Thymus (tissue), 11 donors: Measurements from ENCODE around the gene EXOSC1. TPM values are rescaled to one million over a fixed set of nuclear protein-coding genes. Genes with fewer than 3 reads are reported as not detected.
A peak's percentile ranks its signal among the peaks of the same experiment; 100 is the strongest.
"Not testable (repeated sequence)": the region's sequence is repeated elsewhere in the genome, so short reads cannot be mapped to it uniquely, and the experiment has no call there.

Experiments
- DNase-seq, 9 donors: peaks; one replicate each; pipeline ENCODE4 v3.0.0-alpha.2; 2013; ENCODE audit warnings: low spot score in 9 of 9, low read depth in 6 of 9, missing footprints in 1 of 9
- H3K27ac ChIP-seq, 2 donors: one replicate each; pipeline ENCODE4 v1.5.1; 2013; ENCODE audit warnings: control low read depth in 1 of 2, low read depth in 1 of 2, low read length in 1 of 2, mild to moderate bottlenecking in 1 of 2, moderate library complexity in 1 of 2
- H3K27me3 ChIP-seq, 2 donors: one replicate each; pipeline ENCODE4 v1.5.1; 2013; ENCODE audit warnings: low read length in 1 of 2; ENCODE audit not compliant: control insufficient read depth in 2 of 2, insufficient read depth in 1 of 2
- H3K36me3 ChIP-seq, 2 donors: one replicate each; pipeline ENCODE4 v1.5.1; 2013; ENCODE audit warnings: low read length in 1 of 2, mild to moderate bottlenecking in 1 of 2, moderate library complexity in 1 of 2; ENCODE audit not compliant: control insufficient read depth in 2 of 2, insufficient read depth in 2 of 2
- H3K4me1 ChIP-seq, 2 donors: one replicate each; pipeline ENCODE4 v1.5.1; 2013; ENCODE audit warnings: low read length in 2 of 2; ENCODE audit not compliant: control insufficient read depth in 2 of 2, insufficient read depth in 2 of 2
- H3K4me3 ChIP-seq, 2 donors: one replicate each; pipeline ENCODE4 v1.5.1; 2013; ENCODE audit warnings: low read length in 2 of 2, control low read depth in 1 of 2, mild to moderate bottlenecking in 1 of 2
- H3K9me3 ChIP-seq, 2 donors: one replicate each; pipeline ENCODE4 v1.5.1; 2013; ENCODE audit warnings: low read length in 1 of 2, mild to moderate bottlenecking in 1 of 2; ENCODE audit not compliant: control insufficient read depth in 2 of 2, insufficient read depth in 1 of 2
- WGBS: extraction: QIAGEN DNeasy Blood & Tissue Kit; methylation state at CpG from one replicate; pipeline ENCODE4 v1.1.7; 2013; 5-methylcytosine and 5-hydroxymethylcytosine counted together
- polyA plus RNA-seq: library from polyadenylated mRNA; stranded (reverse); fragments of 200-250 nt; gene quantifications from one replicate; pipeline ENCODE4 v1.2.3, GENCODE V29; 2013
- total RNA-seq: library from RNA; stranded (reverse); fragments of 120-200 nt; gene quantifications from one replicate; pipeline ENCODE4 v1.2.4, GENCODE V29; 2013
- donor health status: healthy.

The EXOSC1 gene
- total and polyA plus RNA-seq, 2 donors, result 53.0 to 60.1 TPM

DNA sequence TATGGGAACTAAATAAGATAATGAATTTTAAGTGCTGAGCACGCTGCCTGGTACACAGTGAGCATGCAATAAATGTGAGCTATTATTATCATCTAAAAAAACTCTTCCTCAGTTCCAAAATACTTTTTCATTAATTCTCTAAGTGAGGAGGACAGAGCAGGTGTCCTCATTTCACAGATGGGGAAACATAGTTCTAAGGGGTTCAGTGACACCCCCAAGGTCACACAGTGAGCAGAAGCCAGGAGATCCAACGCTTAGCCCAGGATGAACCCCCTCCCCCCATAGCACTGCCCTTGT lies 37.9 kb downstream of the EXOSC1 start:
- no peak overlapping the region for H3K27ac ChIP-seq

GRCh38 chr10:97407211-97407951 lies 38.4 kb downstream of the EXOSC1 start:
- peak in 8 of 9 donors; percentile 51 to 87 (median 68) for DNase-seq

More for the DNA sequence above, 37.9 kb downstream of the EXOSC1 start:
- Histone ChIP-seq H3K4me3 (no peak overlapping the region), H3K36me3 (no peaks in the 10 kb centered on the region), H3K27me3 (no peaks in the 10 kb centered on the region), H3K9me3 (no peaks in the 10 kb centered on the region), H3K4me1 (peaks cover 5 to 10% of the 10 kb centered on the region in 2 donors)
- no peak for DNase-seq
- WGBS, result 95% methylated on average over 2 of the region's 2 CpGs

DNA sequence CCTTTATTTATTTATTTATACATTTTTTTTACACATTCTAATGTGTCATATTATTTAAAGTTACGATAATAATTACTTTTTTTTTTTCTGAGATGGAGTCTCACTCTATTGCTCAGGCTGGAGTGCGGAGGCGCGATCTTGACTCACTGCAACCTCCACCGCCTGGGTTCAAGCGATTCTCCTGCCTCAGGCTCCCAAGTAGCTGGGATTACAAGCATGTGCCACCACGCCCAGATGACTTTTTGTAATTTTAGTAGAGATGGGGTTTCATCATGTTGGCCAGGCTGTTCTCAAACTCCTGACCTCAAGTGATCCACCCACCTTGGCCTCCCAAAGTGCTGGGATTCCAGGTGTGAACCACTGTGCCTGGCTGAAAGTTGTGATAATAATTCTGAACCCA lies 39.3 kb downstream of the EXOSC1 start:
- DNase-seq, H3K4me1 ChIP-seq, H3K9me3 ChIP-seq, H3K4me3 ChIP-seq, H3K27ac ChIP-seq, H3K27me3 ChIP-seq, H3K36me3 ChIP-seq: not testable (repeated sequence)
- 89% methylated on average over 7 of the region's 7 CpGs for WGBS

More at GRCh38 chr10:97407211-97407951, 38.4 kb downstream of the EXOSC1 start:
- no peaks in the 10 kb centered on the region for H3K9me3 ChIP-seq
- H3K4me1 ChIP-seq, result peaks cover 5 to 7% of the 10 kb centered on the region in 2 donors
- no peaks in the 10 kb centered on the region for H3K27me3 ChIP-seq
- H3K4me3 ChIP-seq, result no peak overlapping the region
- peak overlapping the region in 1 of 2 donors; percentile 18 for H3K27ac ChIP-seq
- 9% methylated on average over 10 of the region's 10 CpGs for WGBS
- H3K36me3 ChIP-seq, result no peaks in the 10 kb centered on the region

- Histone ChIP-seq H3K36me3 (no peaks in the 10 kb centered on the region), H3K4me1 (peaks cover 5 to 11% of the 10 kb centered on the region in 2 donors), H3K27ac (no peak overlapping the region), H3K9me3 (no peaks in the 10 kb centered on the region), H3K27me3 (no peaks in the 10 kb centered on the region), H3K4me3 (no peak overlapping the region)
- WGBS, result 45% methylated on average over 3 of the region's 3 CpGs
- no peak for DNase-seq
Observed at GRCh38 chr10:97406064-97406463, 39.7 kb downstream of the EXOSC1 start.

GRCh38 chr10:97404044-97404443 lies 41.8 kb downstream of the EXOSC1 start:
- H3K4me3 ChIP-seq, result no peak overlapping the region
- H3K4me1 ChIP-seq, result peaks cover 15 to 22% of the 10 kb centered on the region in 2 donors
- no peaks in the 10 kb centered on the region for H3K36me3 ChIP-seq
- no peaks in the 10 kb centered on the region for H3K27me3 ChIP-seq
- H3K9me3 ChIP-seq, result no peaks in the 10 kb centered on the region
- no peak overlapping the region for H3K27ac ChIP-seq
- no peak for DNase-seq

GRCh38 chr10:97401455-97401919 lies 44.3 kb downstream of the EXOSC1 start:
- Histone ChIP-seq H3K4me1 (peaks cover 10 to 15% of the 10 kb centered on the region in 2 donors), H3K4me3 (peak overlapping the region; percentile 71 to 81), H3K27ac (peak overlapping the region; percentile 49 to 50), H3K9me3 (no peaks in the 10 kb centered on the region), H3K36me3 (peaks cover 0 to 3% of the 10 kb centered on the region in 2 donors), H3K27me3 (no peaks in the 10 kb centered on the region)
- 77% methylated on average over 13 of the region's 13 CpGs for WGBS
- no peak for DNase-seq

GRCh38 chr10:97400665-97401454 lies 44.9 kb downstream of the EXOSC1 start, which contains the start of gene RRP12:
Gene RRP12 (minus strand): TSS chr10:97401340. CDS start chr10:97401231, 109 bp downstream.
- peak; percentile 83 to 98 (median 94) for DNase-seq
- Histone ChIP-seq H3K27ac (peak within 1 kb of the TSS; percentile 50 to 85), H3K9me3 (no peaks in the 10 kb centered on the region), H3K4me3 (peak within 1 kb of the TSS; percentile 71 to 81), H3K36me3 (peaks cover 3 to 9% of the 10 kb centered on the region in 2 donors), H3K27me3 (no peaks in the 10 kb centered on the region), H3K4me1 (peaks cover 10 to 15% of the 10 kb centered on the region in 2 donors)
- under 1% methylated on average over 39 of the region's 39 CpGs for WGBS

DNA sequence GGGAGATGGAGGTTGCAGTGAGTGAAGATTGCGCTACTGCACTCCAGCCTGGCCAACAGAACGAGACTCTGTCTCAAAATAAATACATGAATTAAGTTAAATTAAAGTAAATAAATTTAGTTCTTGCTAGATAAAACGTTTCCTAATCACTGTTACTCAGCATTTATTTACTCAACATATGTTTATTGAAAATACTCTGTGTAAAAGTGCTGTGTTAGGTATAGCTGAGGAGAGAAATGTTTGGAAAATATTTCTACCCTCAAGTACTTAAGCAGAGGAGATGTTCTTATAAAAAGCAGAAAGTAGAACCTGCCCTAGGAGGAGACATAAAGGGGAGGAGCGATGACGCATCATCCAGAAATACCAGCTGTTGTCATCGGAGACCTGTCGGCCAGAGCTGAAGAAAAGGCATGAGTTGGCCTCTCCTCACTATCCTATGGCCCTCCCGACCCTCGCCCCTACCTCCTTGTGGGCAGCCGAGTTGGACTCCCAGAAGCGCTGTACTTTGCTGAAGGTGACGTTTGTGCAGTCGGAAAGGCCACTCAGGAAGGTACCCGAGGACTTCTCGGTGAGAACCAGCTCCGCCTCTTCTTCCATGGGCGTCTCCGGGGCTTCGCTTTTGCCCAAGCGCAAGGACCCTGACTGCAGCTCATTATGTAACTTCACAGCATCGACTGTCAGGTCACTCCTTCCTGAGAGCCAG lies 45.8 kb downstream of the EXOSC1 start:
- peak overlapping the region in 1 of 2 donors; percentile 85 for H3K27ac ChIP-seq
- WGBS, result 55% methylated on average over 21 of the region's 21 CpGs
- no peak for DNase-seq
- no peaks in the 10 kb centered on the region for H3K9me3 ChIP-seq
- peak overlapping the region; percentile 71 to 81 for H3K4me3 ChIP-seq
- H3K27me3 ChIP-seq, result no peaks in the 10 kb centered on the region
- peaks cover 3 to 9% of the 10 kb centered on the region in 2 donors for H3K36me3 ChIP-seq
- peaks cover 10 to 15% of the 10 kb centered on the region in 2 donors for H3K4me1 ChIP-seq
